Embryonic facial prominence (tissue), 1 donor: Measurements from ENCODE around the gene STXBP3.

Source experiments
- DNase-seq: peaks from one replicate; pipeline ENCODE4 v3.0.0-alpha.2; 2016; ENCODE audit errors: extremely low spot score

Gene STXBP3

GRCh38 chr1:108842525-108843181 lies 96.2 kb downstream of the STXBP3 start:
- DNase-seq, result no peak

GRCh38 chr1:108843390-108844137 lies 97.1 kb downstream of the STXBP3 start:
- DNase-seq, result no peak

- no peak for DNase-seq
These were observed 99.0 kb downstream of the STXBP3 start for GRCh38 chr1:108845446-108845845.

GRCh38 chr1:108845991-108846390 lies 99.5 kb downstream of the STXBP3 start:
- DNase-seq, result no peak

GRCh38 chr1:108847494-108847893 lies 101.0 kb downstream of the STXBP3 start:
- DNase-seq, result no peak

GRCh38 chr1:108848806-108849205 lies 102.3 kb downstream of the STXBP3 start:
- DNase-seq, result no peak

GRCh38 chr1:108850929-108851328 lies 104.5 kb downstream of the STXBP3 start:
- no peak for DNase-seq

GRCh38 chr1:108851567-108851966 lies 105.1 kb downstream of the STXBP3 start:
- DNase-seq, result no peak

- DNase-seq, result no peak
These were observed 105.9 kb downstream of the STXBP3 start for GRCh38 chr1:108852221-108852975.

- DNase-seq, result no peak
These were observed 107.9 kb downstream of the STXBP3 start for GRCh38 chr1:108854221-108855019.

GRCh38 chr1:108856994-108857393 lies 110.5 kb downstream of the STXBP3 start, which contains the start of gene AKNAD1:
Gene AKNAD1 (minus strand): TSS chr1:108857094. CDS start chr1:108852664, 4,430 bp downstream.
- no peak for DNase-seq

- DNase-seq, result peak; percentile 31
These were observed 111.9 kb downstream of the STXBP3 start for GRCh38 chr1:108858230-108858950.
